Endometrium (tissue), 2 donors: ENCODE measurements around the gene YRDC.

Source experiments
- FAIRE-seq: peaks from 2 replicates; lab custom pipeline; 2012; peaks lifted over from hg19 to GRCh38; lab: Jason Lieb, UNC
- donor health status: control.
- donor health status: control.

YRDC gene

DNA sequence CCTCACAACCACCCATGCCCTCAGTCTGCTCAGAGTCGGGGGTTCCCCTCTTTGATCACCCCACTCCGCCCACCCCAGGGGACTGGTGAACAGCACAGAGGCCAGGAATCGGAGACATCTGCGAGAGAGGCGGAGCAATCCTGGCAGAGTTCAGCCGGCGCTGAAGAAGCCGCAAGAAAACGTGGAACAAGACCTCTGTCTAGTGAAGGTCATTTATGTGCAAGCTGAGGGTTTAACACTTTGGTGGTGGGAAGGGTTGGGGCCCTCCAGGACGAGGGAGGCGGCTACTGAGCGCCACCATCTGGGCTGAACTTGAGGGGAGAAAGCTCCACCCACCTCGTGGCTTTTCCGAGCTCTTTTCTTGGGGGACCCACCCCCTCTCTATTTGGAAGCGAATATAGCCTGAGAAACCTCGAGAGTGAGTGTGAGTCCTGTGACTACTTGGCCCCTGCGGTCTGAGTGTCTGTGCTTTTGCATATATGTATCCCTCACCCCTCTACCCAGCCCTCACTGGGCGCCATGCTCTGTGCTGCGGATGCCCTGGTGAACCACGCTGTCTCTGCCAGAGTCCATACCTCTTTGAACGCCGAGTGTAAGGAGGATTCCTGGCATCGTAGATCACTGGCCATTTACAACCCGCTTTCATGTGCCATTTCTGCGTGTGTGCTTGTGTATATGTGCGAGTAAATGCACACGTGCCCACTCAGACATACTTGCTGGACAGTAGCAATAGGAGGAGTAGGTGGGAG, 41.9 kb downstream of the YRDC start:
- no peak for FAIRE-seq

DNA sequence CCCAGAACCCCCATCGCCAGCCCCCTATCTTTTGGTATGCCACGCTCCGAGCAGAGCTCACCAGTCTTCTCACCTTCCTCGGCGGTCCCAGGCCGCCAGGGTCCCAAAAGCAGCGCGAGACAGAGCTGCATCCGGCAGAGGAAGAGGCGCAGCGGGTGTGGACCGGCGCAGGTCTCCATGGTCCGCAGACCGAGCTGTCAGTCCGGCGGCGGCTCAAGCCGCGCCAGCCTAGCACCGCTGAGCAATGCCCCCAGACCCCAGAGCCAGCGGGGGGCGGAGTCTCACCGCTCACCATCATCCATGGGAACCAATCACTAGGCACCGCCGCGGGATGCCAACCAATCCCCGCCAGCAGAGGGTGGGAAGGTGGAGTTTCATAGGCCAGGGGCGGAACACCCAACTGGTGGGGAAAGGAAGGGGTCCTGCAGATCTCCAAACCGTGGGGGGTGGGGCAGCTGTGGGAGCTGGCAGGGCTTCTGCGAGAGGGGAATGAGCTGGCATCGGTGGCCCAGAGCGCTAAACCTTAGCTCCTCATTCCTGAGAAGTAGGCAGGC, 43.0 kb downstream of the YRDC start, which contains the start of gene EPHA10:
TSS of gene EPHA10 (minus strand) at position 233 of the 554 bp plus-strand sequence. CDS start at position 179, 54 bp downstream.
- FAIRE-seq = no peak

DNA sequence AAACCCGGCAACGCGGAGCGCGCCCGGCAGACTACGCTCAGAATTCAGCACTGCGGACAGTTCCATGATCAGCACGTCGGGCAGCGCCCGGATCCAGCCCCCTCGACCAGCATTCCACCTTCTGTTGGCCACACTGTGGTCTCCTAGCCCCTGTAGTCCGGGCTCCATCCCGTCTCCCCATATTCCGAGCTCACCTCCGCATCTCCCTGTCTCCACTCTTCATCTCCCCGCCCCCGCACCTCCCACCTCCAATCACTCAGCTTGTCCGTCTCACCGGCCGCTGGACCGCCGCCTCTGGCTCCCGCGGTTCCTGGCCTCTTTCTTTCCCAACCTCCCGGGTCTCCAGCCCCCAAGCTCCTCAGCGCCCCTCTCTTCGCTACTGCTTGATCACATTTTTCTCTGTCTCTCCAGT, 43.6 kb downstream of the YRDC start:
- no peak for FAIRE-seq

DNA sequence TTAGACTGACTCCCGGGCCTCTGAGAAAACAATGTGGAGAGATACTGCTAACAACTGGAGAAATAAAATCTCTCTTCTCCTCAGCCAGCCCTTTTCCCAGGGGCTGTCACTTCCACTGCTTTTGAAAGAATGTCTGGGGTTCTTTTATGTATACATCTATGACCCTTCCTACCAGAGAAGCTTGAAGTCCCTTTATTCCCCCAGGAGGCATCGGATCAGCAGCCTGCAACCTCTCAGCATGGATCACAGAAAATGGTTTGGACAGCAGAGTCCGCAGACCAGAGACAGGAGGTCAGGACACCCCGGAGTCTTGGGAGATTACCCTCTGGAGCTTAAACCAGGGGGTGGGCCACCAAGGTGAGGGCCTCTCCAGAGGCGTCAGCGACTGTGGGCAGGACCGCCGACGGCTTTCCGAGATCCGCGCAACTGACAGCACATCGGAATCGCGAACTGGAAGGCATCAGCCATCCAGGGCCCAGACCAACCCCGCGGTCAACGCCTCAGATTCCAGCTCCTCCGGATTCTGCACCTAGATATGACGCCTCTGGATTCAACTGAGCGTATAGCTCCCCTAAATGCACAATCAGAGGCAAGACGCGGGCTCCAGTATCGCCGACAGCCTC, 44.1 kb downstream of the YRDC start:
- FAIRE-seq = no peak

DNA sequence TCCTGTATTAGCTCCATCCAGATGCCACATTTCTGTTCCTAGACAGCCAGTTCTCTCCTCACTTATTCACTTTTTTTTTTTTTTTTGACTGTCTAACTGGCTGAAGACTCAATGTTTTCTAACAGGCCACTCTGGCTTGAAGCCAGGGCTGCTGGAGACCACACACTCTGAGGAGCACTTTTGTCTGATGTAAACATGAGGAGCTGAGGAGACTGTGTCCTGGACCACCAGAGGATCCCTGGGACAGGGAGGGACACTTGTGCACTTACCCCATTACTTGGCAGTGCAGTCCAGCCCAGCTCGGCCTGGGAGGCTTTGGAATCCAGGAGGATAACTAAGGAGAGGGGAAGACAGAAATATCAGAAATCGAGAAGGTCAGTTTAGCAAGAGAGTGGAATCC, 45.5 kb downstream of the YRDC start:
- no peak for FAIRE-seq

DNA sequence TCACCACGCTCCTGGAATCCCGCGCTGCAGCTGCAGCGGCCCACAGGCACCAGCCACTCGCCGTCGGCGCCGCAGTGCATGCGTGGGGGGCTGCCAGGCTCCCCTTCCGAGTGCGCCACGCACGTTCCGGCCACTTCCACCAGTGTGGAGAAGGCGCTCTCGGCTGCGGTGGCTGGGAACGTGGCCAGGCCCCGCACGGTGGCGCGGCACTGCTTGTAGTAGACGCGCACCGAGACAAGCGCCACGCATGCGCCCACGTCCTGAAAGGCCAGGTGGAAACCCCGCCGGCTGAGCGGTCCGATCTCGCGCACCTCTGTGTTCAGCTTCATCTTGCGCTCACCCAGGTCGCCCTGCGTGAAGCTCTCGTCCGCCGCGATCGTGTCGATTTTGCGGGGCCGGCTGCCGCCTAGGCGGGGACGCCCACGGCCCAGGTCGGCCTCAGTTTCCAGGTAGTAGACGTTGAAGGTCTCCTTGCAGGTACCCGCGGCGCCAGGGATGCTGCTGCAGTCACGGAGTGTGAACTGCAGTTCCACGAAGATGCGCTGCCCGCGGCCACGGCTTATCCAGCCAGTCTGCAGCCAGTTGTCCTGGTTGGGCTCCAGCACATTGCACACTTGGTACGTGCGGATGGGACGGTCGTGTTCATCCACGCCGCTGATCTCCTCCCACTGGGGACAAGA, 46.5 kb downstream of the YRDC start:
- no peak for FAIRE-seq

DNA sequence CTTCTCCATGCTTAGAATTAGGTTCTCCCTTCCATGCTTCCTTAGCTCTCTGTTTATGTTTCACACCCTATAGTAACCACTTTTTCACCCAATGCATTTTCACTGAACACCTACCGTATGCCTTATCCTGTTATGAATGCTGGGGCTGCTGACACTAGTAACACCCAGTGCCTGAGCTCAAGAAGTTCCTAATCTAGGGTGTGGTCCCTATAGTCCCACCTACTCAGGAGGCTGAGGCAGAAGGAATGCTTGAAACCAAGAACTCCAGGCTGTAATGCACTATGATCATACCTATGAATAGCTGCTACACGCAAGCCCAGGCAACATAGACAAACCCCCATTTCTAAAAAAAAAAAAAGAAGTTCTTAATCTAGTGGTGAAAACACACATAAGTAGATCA, 48.6 kb downstream of the YRDC start:
- FAIRE-seq = no peak

DNA sequence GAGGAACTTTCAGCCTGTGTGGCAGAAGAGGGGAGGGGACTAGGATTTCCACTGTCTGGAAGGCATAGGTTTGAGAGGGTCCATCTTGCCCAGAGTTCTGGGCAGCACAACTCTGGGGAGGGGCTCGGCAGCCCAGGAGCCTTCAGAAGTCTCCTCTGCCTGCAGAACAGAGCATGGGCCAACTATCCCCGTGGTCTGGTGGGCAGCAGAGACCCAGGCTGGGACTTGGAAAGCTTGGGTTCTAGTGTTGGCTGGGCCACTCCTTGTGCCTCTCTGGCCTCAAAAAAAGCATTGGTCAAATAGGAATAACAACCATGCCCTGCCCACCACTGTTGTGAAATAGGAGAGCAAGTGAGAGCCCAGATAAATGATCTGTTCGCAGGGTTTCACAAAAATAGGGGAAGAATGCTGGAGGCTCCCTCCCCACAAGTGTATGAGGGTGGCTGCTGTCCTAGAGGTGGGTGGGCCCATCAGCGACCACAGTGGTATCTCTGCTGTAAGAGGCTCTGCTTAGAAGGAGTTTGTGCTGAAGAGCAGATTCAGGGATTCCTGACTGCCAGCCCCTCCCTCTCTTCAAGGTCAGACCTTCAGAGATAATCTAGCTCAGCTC, 52.0 kb downstream of the YRDC start:
- FAIRE-seq = no peak

DNA sequence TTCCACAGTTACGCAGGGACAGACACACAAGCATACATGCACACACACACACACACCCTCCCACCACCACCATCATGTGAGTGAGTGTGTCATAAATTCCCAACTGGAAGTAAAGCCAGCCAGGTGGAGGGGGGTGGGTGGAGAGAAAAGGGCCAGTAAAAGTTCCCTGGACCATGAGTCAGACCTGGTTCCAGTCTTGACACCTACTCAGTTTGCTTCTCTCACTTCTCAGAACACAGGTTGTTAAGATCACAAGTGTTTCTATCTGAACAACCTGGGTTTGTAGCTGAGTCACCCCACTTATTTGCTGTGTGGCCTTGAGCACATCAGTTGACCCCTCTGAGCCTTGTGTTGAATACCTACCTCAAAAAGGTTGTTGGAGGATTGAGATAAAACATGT, 52.7 kb downstream of the YRDC start:
- no peak for FAIRE-seq

DNA sequence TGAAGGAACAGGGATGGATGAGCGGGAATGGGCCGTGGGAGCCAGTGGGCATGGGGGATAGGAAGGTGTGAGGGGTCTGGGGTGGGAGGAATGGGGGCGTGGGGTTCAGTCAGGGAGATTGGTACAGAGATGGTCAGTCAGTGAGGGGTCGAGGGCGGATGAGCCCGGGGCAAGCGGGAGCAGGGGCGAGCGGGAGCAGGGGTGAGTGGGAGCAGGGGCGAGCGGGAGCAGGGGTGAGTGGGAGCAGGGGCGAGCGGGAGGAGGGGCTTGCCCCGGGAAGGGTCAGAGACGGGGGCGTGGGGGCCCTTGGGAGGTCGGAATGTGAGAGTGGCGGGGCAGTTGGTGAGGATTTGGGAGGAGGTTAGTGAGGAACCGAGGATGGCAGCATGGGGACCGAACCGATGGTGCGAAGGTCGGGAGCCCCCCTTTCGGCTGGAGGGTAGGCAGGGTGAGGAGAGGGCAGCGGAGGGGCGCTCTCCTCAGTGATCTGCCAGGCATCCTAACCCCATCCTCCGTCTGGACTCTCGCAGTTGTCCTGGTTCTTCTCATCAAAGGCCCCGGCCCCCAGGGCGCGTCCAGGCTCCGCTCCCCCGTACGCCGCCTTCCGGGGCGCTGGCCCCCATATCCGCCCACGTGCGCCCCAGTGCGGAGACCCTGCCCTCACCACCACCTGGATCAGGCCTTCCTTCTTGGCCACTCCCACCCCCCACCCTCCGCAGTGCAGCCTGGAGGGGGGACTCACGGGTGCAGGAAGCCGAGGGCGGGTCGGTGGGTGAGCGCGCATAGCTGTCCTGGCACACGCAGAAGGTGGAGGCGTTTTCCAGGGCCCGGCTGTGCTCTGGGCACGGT, 54.3 kb downstream of the YRDC start:
- no peak for FAIRE-seq
